ENCODE results near the gene LITAF.

Gene LITAF

GRCh38 chr16:11601911-11602310 lies 15.2 kb upstream of the LITAF start:
- no peak overlapping the region for H3K4me3 ChIP-seq (ENCODE audit: low read depth, low read length)
- no peaks in the 10 kb centered on the region for H3K36me3 ChIP-seq (replicated peaks)
- in situ Hi-C loops (cut with HindIII; ENCODE audit: low pct_ligation_motif_present, low sequenced_read_pairs): no loop called here
- no peak overlapping the region for H3K27ac ChIP-seq
- no peak for TF ChIP-seq CTCF (IDR thresholded peaks at IDR 0.05; ENCODE audit: low read depth, low read length, missing control alignments)
- H3K27me3 ChIP-seq (replicated peaks): no peaks in the 10 kb centered on the region
- no peak for DNase-seq

GRCh38 chr16:11601425-11601824 lies 14.7 kb upstream of the LITAF start:
- no peaks in the 10 kb centered on the region for H3K36me3 ChIP-seq (replicated peaks)
- no peak for TF ChIP-seq CTCF (IDR thresholded peaks at IDR 0.05; ENCODE audit: low read depth, low read length, missing control alignments)
- in situ Hi-C loops (cut with HindIII; ENCODE audit: low pct_ligation_motif_present, low sequenced_read_pairs): no loop called here
- H3K4me3 ChIP-seq (ENCODE audit: low read depth, low read length): no peak overlapping the region
- H3K27me3 ChIP-seq (replicated peaks): no peaks in the 10 kb centered on the region
- no peak for DNase-seq
- no peak overlapping the region for H3K27ac ChIP-seq

DNA sequence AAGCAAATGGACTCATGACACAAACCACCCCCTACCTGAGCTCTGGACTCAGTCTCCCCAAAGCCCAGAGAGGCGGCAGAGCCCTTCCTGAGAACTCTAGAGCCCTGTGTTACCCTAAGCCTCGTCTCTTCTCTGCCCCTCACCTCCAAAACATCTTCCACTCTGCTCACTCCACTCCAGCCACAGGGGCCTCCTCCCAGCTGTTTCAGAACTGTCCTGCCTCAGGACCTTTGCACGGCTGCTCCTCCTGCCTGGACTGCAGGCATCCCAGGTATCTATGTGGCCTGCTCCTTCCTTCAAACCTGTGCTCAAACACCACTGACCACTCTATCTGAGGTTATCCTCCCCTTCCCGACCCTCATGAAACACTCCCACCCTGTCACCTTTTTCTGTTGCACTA lies 12.9 kb upstream of the LITAF start:
- no peak overlapping the region for H3K27ac ChIP-seq
- no peak for TF ChIP-seq CTCF (IDR thresholded peaks at IDR 0.05; ENCODE audit: low read depth, low read length, missing control alignments)

GRCh38 chr16:11597235-11598095 lies 10.7 kb upstream of the LITAF start:
- Histone ChIP-seq H3K27ac (no peak overlapping the region), H3K27me3 (replicated peaks) (no peaks in the 10 kb centered on the region), H3K36me3 (replicated peaks) (no peaks in the 10 kb centered on the region), H3K4me3 (ENCODE audit: low read depth, low read length) (no peak overlapping the region)
- no peak for DNase-seq
- in situ Hi-C loops (cut with HindIII; ENCODE audit: low pct_ligation_motif_present, low sequenced_read_pairs): no loop called here
- no peak for TF ChIP-seq CTCF (IDR thresholded peaks at IDR 0.05; ENCODE audit: low read depth, low read length, missing control alignments)

More for the DNA sequence above, 12.9 kb upstream of the LITAF start:
- Histone ChIP-seq H3K27me3 (replicated peaks) (no peaks in the 10 kb centered on the region), H3K4me3 (ENCODE audit: low read depth, low read length) (no peak overlapping the region), H3K36me3 (replicated peaks) (no peaks in the 10 kb centered on the region)
- DNase-seq: no peak
- in situ Hi-C loops (cut with HindIII; ENCODE audit: low pct_ligation_motif_present, low sequenced_read_pairs): no loop called here

DNA sequence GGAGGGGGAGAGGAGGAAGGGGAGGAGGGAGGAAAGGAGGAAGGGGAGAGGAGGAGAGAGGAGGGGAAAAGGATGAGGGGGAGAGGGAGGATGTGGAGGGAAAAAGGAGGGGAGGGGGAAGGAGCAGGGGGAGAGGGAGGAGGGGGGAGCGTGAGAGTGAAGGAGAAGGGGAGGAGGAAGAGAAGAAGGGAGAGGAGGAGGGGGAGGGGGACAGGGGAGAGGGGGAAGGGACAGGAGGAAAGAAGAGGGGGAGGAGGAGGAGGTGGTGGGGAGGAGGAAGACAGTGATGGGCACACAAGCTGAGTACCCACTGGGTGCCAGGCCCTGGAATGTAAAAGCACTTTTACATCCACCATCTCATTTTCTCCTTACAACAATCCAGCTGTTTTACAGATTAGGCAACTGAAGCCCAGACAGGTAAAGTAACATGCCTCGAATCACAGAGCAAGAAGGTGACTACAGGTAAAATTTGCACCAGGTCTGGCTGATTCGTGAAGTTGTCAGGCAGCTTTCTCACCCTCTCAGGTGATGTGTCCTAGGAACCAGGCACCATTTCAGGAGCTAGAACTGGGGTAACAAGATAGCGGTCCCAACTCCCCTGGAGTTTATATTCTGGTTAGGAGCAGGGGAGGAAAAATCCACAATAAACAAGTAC lies 10.0 kb upstream of the LITAF start:
- Histone ChIP-seq H3K27ac (no peak overlapping the region), H3K4me3 (ENCODE audit: low read depth, low read length) (no peak overlapping the region), H3K27me3 (replicated peaks) (no peaks in the 10 kb centered on the region), H3K36me3 (replicated peaks) (no peaks in the 10 kb centered on the region)
- TF ChIP-seq CTCF (IDR thresholded peaks at IDR 0.05; ENCODE audit: low read depth, low read length, missing control alignments): no peak
- in situ Hi-C loops (cut with HindIII; ENCODE audit: low pct_ligation_motif_present, low sequenced_read_pairs): no loop called here
- DNase-seq: no peak

All from brain microvascular endothelial cell (primary cell).